ENCODE results near the gene RPTOR.

RPTOR gene

GRCh38 chr17:80890196-80890920, 345.7 kb downstream of the RPTOR start:
- intact Hi-C loops (cut with DNase I) = no loop called here
- DNase-seq = peak in 3 of 10 donors; percentile 62 to 82 (median 79)

- no peak for DNase-seq
- intact Hi-C loops (cut with DNase I) = no loop called here
Measured at GRCh38 chr17:80890921-80891396, 346.3 kb downstream of the RPTOR start.

GRCh38 chr17:80891397-80892018, 346.9 kb downstream of the RPTOR start:
- peak in 6 of 10 donors; percentile 24 to 87 (median 56) for DNase-seq
- intact Hi-C loops (cut with DNase I) = no loop called here

- intact Hi-C loops (cut with DNase I) = no loop called here
- peak in 8 of 10 donors; percentile 56 to 96 (median 79) for DNase-seq
Measured at GRCh38 chr17:80892019-80892855, 347.6 kb downstream of the RPTOR start.

GRCh38 chr17:80892900-80893603, 348.4 kb downstream of the RPTOR start:
- peak in 6 of 10 donors; percentile 28 to 92 (median 68) for DNase-seq
- intact Hi-C loops (cut with DNase I) = no loop called here

GRCh38 chr17:80893604-80894438, 349.2 kb downstream of the RPTOR start:
- peak in 2 of 10 donors; percentile 67 to 78 for DNase-seq
- intact Hi-C loops (cut with DNase I) = no loop called here

GRCh38 chr17:80894439-80894721, 349.7 kb downstream of the RPTOR start:
- DNase-seq = no peak
- intact Hi-C loops (cut with DNase I) = no loop called here

GRCh38 chr17:80894726-80895125, 350.1 kb downstream of the RPTOR start:
- DNase-seq = peak in 2 of 10 donors; percentile 67 to 72
- intact Hi-C loops (cut with DNase I) = no loop called here

- DNase-seq = no peak
- intact Hi-C loops (cut with DNase I) = no loop called here
Measured at GRCh38 chr17:80895366-80895765, 350.7 kb downstream of the RPTOR start.

GRCh38 chr17:80898716-80899115, 354.1 kb downstream of the RPTOR start:
- intact Hi-C loops (cut with DNase I) = no loop called here
- DNase-seq = no peak

- peak in 2 of 10 donors; percentile 30 to 84 for DNase-seq
- intact Hi-C loops (cut with DNase I) = no loop called here
Measured at GRCh38 chr17:80899402-80900268, 355.0 kb downstream of the RPTOR start.

- DNase-seq = no peak
- intact Hi-C loops (cut with DNase I) = no loop called here
Measured at GRCh38 chr17:80901319-80901718, 356.7 kb downstream of the RPTOR start.

- DNase-seq = peak in 1 of 10 donors; percentile 77
- intact Hi-C loops (cut with DNase I) = no loop called here
Measured at GRCh38 chr17:80902197-80902962, 357.7 kb downstream of the RPTOR start.

GRCh38 chr17:80902963-80903611, 358.4 kb downstream of the RPTOR start:
- intact Hi-C loops (cut with DNase I) = no loop called here
- peak in 1 of 10 donors; percentile 62 for DNase-seq

GRCh38 chr17:80904036-80904753, 359.6 kb downstream of the RPTOR start:
- intact Hi-C loops (cut with DNase I) = no loop called here
- peak in 4 of 10 donors; percentile 19 to 80 (median 60) for DNase-seq

GRCh38 chr17:80905586-80906230, 361.1 kb downstream of the RPTOR start:
- peak in 1 of 10 donors; percentile 66 for DNase-seq
- intact Hi-C loops (cut with DNase I) = no loop called here

Data from posterior cingulate gyrus (tissue), 11 donors.